ENCODE results near the gene NCAPD2. TPM values are rescaled to one million over a fixed set of nuclear protein-coding genes. Genes with fewer than 3 reads are reported as not detected.

The NCAPD2 gene
- total RNA-seq, 1 experiment from 2014 or later, result 114 TPM

DNA sequence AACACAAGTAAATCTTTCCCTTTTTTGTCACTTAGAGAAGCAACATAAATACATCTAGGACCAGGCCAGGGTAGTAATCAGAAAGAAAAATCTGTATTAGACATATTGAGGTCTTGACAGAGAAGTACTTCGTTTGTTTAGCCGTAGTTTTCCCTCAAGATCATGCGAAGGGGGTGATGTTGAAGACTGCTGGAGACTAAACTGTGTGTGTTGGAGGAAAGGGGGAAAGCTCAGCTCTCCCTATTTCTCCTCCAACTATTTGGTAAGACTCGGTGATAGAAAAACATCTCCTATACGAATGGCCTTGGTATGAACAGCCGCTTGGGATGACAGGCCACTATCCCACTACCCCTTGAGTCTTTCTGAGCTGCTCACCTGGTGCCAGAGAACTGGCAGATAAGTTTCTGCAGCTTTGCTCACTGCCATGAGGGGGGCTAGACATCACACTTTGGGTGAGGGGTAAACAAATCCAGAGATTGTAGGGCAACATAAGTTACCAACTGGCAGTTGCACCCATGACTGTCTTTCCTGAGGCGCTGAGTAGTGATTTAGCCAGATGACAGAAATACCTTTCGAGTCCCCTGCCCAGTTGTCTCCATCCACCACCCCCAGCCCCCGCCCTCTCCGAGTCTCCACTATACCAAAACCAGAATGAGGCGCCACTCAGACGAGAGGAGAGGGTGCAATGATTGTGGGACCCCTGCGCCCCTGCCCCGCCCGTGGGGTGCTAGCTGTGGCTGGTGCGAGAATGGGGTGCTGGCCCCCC lies 24.1 kb upstream of the NCAPD2 start:
- H4K20me1 ChIP-seq (ENCODE audit: control insufficient read depth, insufficient read depth, insufficient read length), result no peaks in the 10 kb centered on the region
- H3K4me2 ChIP-seq (ENCODE audit: insufficient read depth, insufficient read length, low read length), result peak overlapping the region; percentile 73
- H4K8ac ChIP-seq (replicated peaks; ENCODE audit: insufficient read length, low read depth, low read length), result no peak overlapping the region
- H3K27me3 ChIP-seq (ENCODE audit: insufficient read depth, low read length), result no peaks in the 10 kb centered on the region
- H3K36me3 Mint-ChIP-seq (ENCODE audit: insufficient read depth in 1 of 3, low read depth in 3 of 3), result peaks cover 13 to 28% (median 17%) of the 10 kb centered on the region in 3 experiments
- no peak overlapping the region for H2AFZ ChIP-seq (ENCODE audit: low read length)
- peak overlapping the region; percentile 73 for H3K9ac ChIP-seq (ENCODE audit: extremely low read depth, insufficient read length, low read length)
- H3K23me2 ChIP-seq (ENCODE audit: insufficient read length, low read depth, low read length, poor library complexity, severe bottlenecking), result peaks cover 6% of the 10 kb centered on the region
- no peak for DNase-seq
- no peak overlapping the region for H3K56ac ChIP-seq (ENCODE audit: insufficient read length, low read depth, low read length)
- no peak overlapping the region for H2AK5ac ChIP-seq (ENCODE audit: insufficient read length, low read length)
- H2BK15ac ChIP-seq (ENCODE audit: low read depth, low read length), result no peak overlapping the region
- no peaks in the 10 kb centered on the region for H3K79me1 ChIP-seq (ENCODE audit: insufficient read depth, low read depth, low read length, poor library complexity, severe bottlenecking)
- WGBS (ENCODE audit: extremely low coverage, insufficient read length, low lambda C conversion rate), result no CpG with 5 or more reads among the region's 16 CpGs
- H3K4me1 Mint-ChIP-seq, result peaks cover 18% of the 10 kb centered on the region in 2 experiments
- H4K91ac ChIP-seq (ENCODE audit: insufficient read length, low read depth, low read length), result no peak overlapping the region
- peaks cover 18% of the 10 kb centered on the region for H3K27me3 Mint-ChIP-seq (ENCODE audit: low read depth)
- no peak overlapping the region for H2BK120ac ChIP-seq (ENCODE audit: low read depth, low read length, poor library complexity, severe bottlenecking)
- no peaks in the 10 kb centered on the region for H3K4me1 ChIP-seq (ENCODE audit: insufficient read depth, low read length)
- H3K27ac ChIP-seq (ENCODE audit: insufficient read length, low read depth, low read length), result no peak overlapping the region
- no peak overlapping the region for H2BK5ac ChIP-seq (ENCODE audit: insufficient read length, low read length)
- H2BK20ac ChIP-seq (ENCODE audit: low read depth, low read length, poor library complexity, severe bottlenecking), result no peak overlapping the region
- no peak overlapping the region for H3K23ac ChIP-seq (ENCODE audit: insufficient read length, low read depth, low read length)
- peak overlapping the region; percentile 83 to 89 for H3K4me3 Mint-ChIP-seq
- H2BK12ac ChIP-seq (ENCODE audit: insufficient read length, low read depth, low read length), result no peak overlapping the region
- no peak overlapping the region for H4K5ac ChIP-seq (ENCODE audit: insufficient read length, low read depth, low read length)
- H3K4ac ChIP-seq (ENCODE audit: low read depth, low read length), result no peak overlapping the region
- peak overlapping the region; percentile 19 for H3K18ac ChIP-seq (ENCODE audit: insufficient read length, low read depth, low read length)
- H3K9me3 Mint-ChIP-seq, result peaks cover 0 to 2% of the 10 kb centered on the region in 2 experiments; a peak in 3 of 5 replicates
- no peak overlapping the region for H3T11ph ChIP-seq (ENCODE audit: low read length)
- no peak overlapping the region for H3K14ac ChIP-seq (ENCODE audit: insufficient read depth, low read length)
- no peak for TF ChIP-seq CTCF (conservative IDR thresholded peaks at IDR 0.05)
- H3K9me3 ChIP-seq (ENCODE audit: control insufficient read depth, low read depth, low read length), result no peaks in the 10 kb centered on the region
- no peak overlapping the region for H3K27ac Mint-ChIP-seq
- no peaks in the 10 kb centered on the region; the same call in 1 of the 2 replicates for H3K79me2 ChIP-seq (ENCODE audit: insufficient read depth, low read length)

Measured in H9 (cell line).